Retinal pigment epithelial cell (primary cell): ENCODE results near the gene IGSF8.

Experiments used
- DNase-seq: peaks from one replicate; pipeline ENCODE4 v3.0.0-alpha.2; 2010; ENCODE audit warnings: low read depth
- H3K4me3 ChIP-seq: 2 replicates; pipeline ENCODE4 v1.5.1; 2011; ENCODE audit warnings: mild to moderate bottlenecking, low read length, control low read depth, moderate library complexity
- TF ChIP-seq, protein P1 (sequence below): conservative IDR thresholded peaks from 2 replicates; pipeline ENCODE4 v1.5.1; 2011; ENCODE audit warnings: low read depth, low read length, control low read depth, inconsistent platforms

Gene IGSF8

GRCh38 chr1:160087118-160087662 lies 11.2 kb downstream of the IGSF8 start:
- no peak for DNase-seq

GRCh38 chr1:160086456-160086892 lies 11.9 kb downstream of the IGSF8 start:
- H3K4me3 ChIP-seq = no peak overlapping the region
- TF ChIP-seq, protein P1, sequence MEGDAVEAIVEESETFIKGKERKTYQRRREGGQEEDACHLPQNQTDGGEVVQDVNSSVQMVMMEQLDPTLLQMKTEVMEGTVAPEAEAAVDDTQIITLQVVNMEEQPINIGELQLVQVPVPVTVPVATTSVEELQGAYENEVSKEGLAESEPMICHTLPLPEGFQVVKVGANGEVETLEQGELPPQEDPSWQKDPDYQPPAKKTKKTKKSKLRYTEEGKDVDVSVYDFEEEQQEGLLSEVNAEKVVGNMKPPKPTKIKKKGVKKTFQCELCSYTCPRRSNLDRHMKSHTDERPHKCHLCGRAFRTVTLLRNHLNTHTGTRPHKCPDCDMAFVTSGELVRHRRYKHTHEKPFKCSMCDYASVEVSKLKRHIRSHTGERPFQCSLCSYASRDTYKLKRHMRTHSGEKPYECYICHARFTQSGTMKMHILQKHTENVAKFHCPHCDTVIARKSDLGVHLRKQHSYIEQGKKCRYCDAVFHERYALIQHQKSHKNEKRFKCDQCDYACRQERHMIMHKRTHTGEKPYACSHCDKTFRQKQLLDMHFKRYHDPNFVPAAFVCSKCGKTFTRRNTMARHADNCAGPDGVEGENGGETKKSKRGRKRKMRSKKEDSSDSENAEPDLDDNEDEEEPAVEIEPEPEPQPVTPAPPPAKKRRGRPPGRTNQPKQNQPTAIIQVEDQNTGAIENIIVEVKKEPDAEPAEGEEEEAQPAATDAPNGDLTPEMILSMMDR = no peak
- no peak for DNase-seq

More at GRCh38 chr1:160087118-160087662, 11.2 kb downstream of the IGSF8 start:
- H3K4me3 ChIP-seq = no peak overlapping the region
- TF ChIP-seq, protein P1 = no peak

GRCh38 chr1:160085686-160086455 lies 12.5 kb downstream of the IGSF8 start:
- DNase-seq = no peak
- TF ChIP-seq, protein P1 = peak; percentile 95
- H3K4me3 ChIP-seq = no peak overlapping the region

- TF ChIP-seq, protein P1 = no peak
- no peak overlapping the region for H3K4me3 ChIP-seq
- no peak for DNase-seq
Observed at GRCh38 chr1:160084771-160085321, 13.6 kb downstream of the IGSF8 start.

DNA sequence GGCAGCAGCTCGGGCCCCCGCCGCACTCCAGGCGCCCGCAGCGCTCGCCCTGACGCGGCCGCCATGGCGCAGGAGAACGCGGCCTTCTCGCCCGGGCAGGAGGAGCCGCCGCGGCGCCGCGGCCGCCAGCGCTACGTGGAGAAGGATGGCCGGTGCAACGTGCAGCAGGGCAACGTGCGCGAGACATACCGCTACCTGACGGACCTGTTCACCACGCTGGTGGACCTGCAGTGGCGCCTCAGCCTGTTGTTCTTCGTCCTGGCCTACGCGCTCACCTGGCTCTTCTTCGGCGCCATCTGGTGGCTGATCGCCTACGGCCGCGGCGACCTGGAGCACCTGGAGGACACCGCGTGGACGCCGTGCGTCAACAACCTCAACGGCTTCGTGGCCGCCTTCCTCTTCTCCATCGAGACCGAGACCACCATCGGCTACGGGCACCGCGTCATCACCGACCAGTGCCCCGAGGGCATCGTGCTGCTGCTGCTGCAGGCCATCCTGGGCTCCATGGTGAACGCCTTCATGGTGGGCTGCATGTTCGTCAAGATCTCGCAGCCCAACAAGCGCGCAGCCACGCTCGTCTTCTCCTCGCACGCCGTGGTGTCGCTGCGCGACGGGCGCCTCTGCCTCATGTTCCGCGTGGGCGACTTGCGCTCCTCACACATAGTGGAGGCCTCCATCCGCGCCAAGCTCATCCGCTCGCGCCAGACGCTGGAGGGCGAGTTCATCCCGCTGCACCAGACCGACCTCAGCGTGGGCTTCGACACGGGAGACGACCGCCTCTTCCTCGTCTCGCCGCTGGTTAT lies 14.2 kb downstream of the IGSF8 start:
- no peak for DNase-seq

GRCh38 chr1:160082926-160083325 lies 15.5 kb downstream of the IGSF8 start:
- no peak for DNase-seq
- no peak overlapping the region for H3K4me3 ChIP-seq
- TF ChIP-seq, protein P1 = no peak

More for the DNA sequence above, 14.2 kb downstream of the IGSF8 start:
- TF ChIP-seq, protein P1 = peak; percentile 75
- peak overlapping the region; percentile 35 for H3K4me3 ChIP-seq
